ENCODE data around the gene PDXK.

Gene PDXK

GRCh38 chr21:43751955-43752591, 33.1 kb downstream of the PDXK start:
- Histone ChIP-seq H3K36me3 (ENCODE audit: control insufficient read depth, insufficient read depth, low read length) (no peaks in the 10 kb centered on the region), H3K9me3 (ENCODE audit: control insufficient read depth, low read length) (no peaks in the 10 kb centered on the region), H2AFZ (no peak overlapping the region), H3K9ac (no peak overlapping the region), H3K27me3 (ENCODE audit: control insufficient read depth, insufficient read depth, low read length) (no peaks in the 10 kb centered on the region), H3K79me2 (no peaks in the 10 kb centered on the region), H3K27ac (no peak overlapping the region), H3K4me3 (ENCODE audit: low read depth, low read length) (no peak overlapping the region), H3K4me1 (no peaks in the 10 kb centered on the region), H3K4me2 (ENCODE audit: low read length) (no peak overlapping the region)
- no peak for TF ChIP-seq CTCF (IDR thresholded peaks at IDR 0.05)

- Histone ChIP-seq H3K27ac (no peak overlapping the region), H3K36me3 (ENCODE audit: control insufficient read depth, insufficient read depth, low read length) (no peaks in the 10 kb centered on the region), H3K27me3 (ENCODE audit: control insufficient read depth, insufficient read depth, low read length) (no peaks in the 10 kb centered on the region), H3K79me2 (no peaks in the 10 kb centered on the region), H3K9ac (no peak overlapping the region), H3K4me2 (ENCODE audit: low read length) (no peak overlapping the region), H3K4me1 (no peaks in the 10 kb centered on the region), H3K9me3 (ENCODE audit: control insufficient read depth, low read length) (no peaks in the 10 kb centered on the region), H3K4me3 (ENCODE audit: low read depth, low read length) (no peak overlapping the region), H2AFZ (no peak overlapping the region)
- TF ChIP-seq CTCF (IDR thresholded peaks at IDR 0.05): no peak
These were observed 34.0 kb downstream of the PDXK start for GRCh38 chr21:43752758-43753438.

- no peaks in the 10 kb centered on the region for H3K79me2 ChIP-seq
- no peaks in the 10 kb centered on the region for H3K36me3 ChIP-seq (ENCODE audit: control insufficient read depth, insufficient read depth, low read length)
These were observed 34.5 kb downstream of the PDXK start for GRCh38 chr21:43753439-43753799.

GRCh38 chr21:43754948-43755781, 36.2 kb downstream of the PDXK start:
- H3K4me2 ChIP-seq (ENCODE audit: low read length): no peak overlapping the region
- no peaks in the 10 kb centered on the region for H3K36me3 ChIP-seq (ENCODE audit: control insufficient read depth, insufficient read depth, low read length)
- H3K4me3 ChIP-seq (ENCODE audit: low read depth, low read length): no peak overlapping the region
- no peaks in the 10 kb centered on the region for H3K27me3 ChIP-seq (ENCODE audit: control insufficient read depth, insufficient read depth, low read length)
- no peak overlapping the region for H2AFZ ChIP-seq
- H3K4me1 ChIP-seq: no peaks in the 10 kb centered on the region
- H3K9ac ChIP-seq: no peak overlapping the region
- H3K9me3 ChIP-seq (ENCODE audit: control insufficient read depth, low read length): no peaks in the 10 kb centered on the region
- TF ChIP-seq CTCF (IDR thresholded peaks at IDR 0.05): no peak
- no peak overlapping the region for H3K27ac ChIP-seq
- H3K79me2 ChIP-seq: no peaks in the 10 kb centered on the region

More at GRCh38 chr21:43753439-43753799, 34.5 kb downstream of the PDXK start:
- Histone ChIP-seq H2AFZ (no peak overlapping the region), H3K4me3 (ENCODE audit: low read depth, low read length) (no peak overlapping the region), H3K4me1 (no peaks in the 10 kb centered on the region), H3K9me3 (ENCODE audit: control insufficient read depth, low read length) (no peaks in the 10 kb centered on the region), H3K9ac (no peak overlapping the region), H3K27ac (no peak overlapping the region), H3K4me2 (ENCODE audit: low read length) (no peak overlapping the region), H3K27me3 (ENCODE audit: control insufficient read depth, insufficient read depth, low read length) (no peaks in the 10 kb centered on the region)
- TF ChIP-seq CTCF (IDR thresholded peaks at IDR 0.05): no peak

Measured in parathyroid adenoma (tissue), 2 donors.